Gastroesophageal sphincter (tissue), 4 donors: Measurements from ENCODE around the gene ABLIM2. TPM values are rescaled to one million over a fixed set of nuclear protein-coding genes. Genes with fewer than 3 reads are reported as not detected.

Experiments
- ATAC-seq: fragments of 150-250 bp; one replicate; pipeline ENCODE4 v1.9.1; 2016; ENCODE audit warnings: mild to moderate bottlenecking, moderate library complexity
- H3K27ac ChIP-seq, 4 donors: fragments of 200-600 bp; sonication (generic) in 3 of 4; 1 replicate in 3 of 4; 2 replicates in 1 of 4; pipeline ENCODE4 v1.5.1; 2016 to 2019
- H3K27me3 ChIP-seq: fragments of 200-600 bp; sonication (generic); one replicate; pipeline ENCODE4 v1.5.1; 2019
- H3K36me3 ChIP-seq, 2 donors: fragments of 200-600 bp; sonication (generic); one replicate each; pipeline ENCODE4 v1.5.1; 2019; ENCODE audit warnings: control low read depth in 1 of 2
- H3K4me1 ChIP-seq, 3 donors: fragments of 200-600 bp; sonication (generic); 1 replicate in 2 of 3; 2 replicates in 1 of 3; pipeline ENCODE4 v1.5.1; 2016 to 2019; ENCODE audit warnings: control low read depth in 2 of 3
- H3K4me3 ChIP-seq, 2 donors: fragments of 200-600 bp; sonication (generic); one replicate each; pipeline ENCODE4 v1.5.1; 2019; ENCODE audit warnings: mild to moderate bottlenecking in 1 of 2, moderate library complexity in 1 of 2
- H3K9me3 ChIP-seq, 3 donors: fragments of 200-600 bp; sonication (generic); one replicate each; pipeline ENCODE4 v1.5.1; 2017 to 2019; ENCODE audit warnings: control low read depth in 2 of 3
- EP300 ChIP-seq: sonication (generic); formaldehyde crosslinking; IDR thresholded peaks from one replicate; pipeline ENCODE4 v1.6.1; 2017; ENCODE audit warnings: antibody characterized with exemption, mild to moderate bottlenecking
- POLR2A ChIP-seq, 2 donors: fragments of 450-650 bp; IDR thresholded peaks; one replicate each; pipeline ENCODE4 v1.6.1; 2017; ENCODE audit warnings: antibody characterized with exemption in 2 of 2, mild to moderate bottlenecking in 2 of 2, moderate library complexity in 1 of 2
- POLR2AphosphoS5 ChIP-seq: sonication (generic); formaldehyde crosslinking; IDR thresholded peaks from one replicate; pipeline ENCODE4 v1.6.1; 2017; ENCODE audit warnings: antibody characterized with exemption
- WGBS, 2 donors: methylation state at CpG; one replicate each; pipeline ENCODE4 v1.1.5; 2018; ENCODE audit warnings: low coverage in 1 of 2; 5-methylcytosine and 5-hydroxymethylcytosine counted together
- total RNA-seq, 4 donors: library from RNA; depleted of rRNA; stranded (reverse); fragments of >200 nt; gene quantifications; one replicate each; pipeline ENCODE4 v1.1.0, GENCODE V29; 2016
- TF ChIP-seq, protein P1 (sequence below), 4 experiments: fragments of 200-600 bp in 2 of 4; fragments of 450-650 bp in 2 of 4; sonication (generic) in 1 of 4; IDR thresholded peaks; one replicate each; pipeline ENCODE4 v1.5.1; 2017 to 2019; ENCODE audit warnings: antibody characterized with exemption in 4 of 4, mild to moderate bottlenecking in 2 of 4, moderate library complexity in 2 of 4

Gene ABLIM2
- total RNA-seq, 4 donors from 2014 or later, result 5.0 to 13.5 (median 8.0) TPM

DNA sequence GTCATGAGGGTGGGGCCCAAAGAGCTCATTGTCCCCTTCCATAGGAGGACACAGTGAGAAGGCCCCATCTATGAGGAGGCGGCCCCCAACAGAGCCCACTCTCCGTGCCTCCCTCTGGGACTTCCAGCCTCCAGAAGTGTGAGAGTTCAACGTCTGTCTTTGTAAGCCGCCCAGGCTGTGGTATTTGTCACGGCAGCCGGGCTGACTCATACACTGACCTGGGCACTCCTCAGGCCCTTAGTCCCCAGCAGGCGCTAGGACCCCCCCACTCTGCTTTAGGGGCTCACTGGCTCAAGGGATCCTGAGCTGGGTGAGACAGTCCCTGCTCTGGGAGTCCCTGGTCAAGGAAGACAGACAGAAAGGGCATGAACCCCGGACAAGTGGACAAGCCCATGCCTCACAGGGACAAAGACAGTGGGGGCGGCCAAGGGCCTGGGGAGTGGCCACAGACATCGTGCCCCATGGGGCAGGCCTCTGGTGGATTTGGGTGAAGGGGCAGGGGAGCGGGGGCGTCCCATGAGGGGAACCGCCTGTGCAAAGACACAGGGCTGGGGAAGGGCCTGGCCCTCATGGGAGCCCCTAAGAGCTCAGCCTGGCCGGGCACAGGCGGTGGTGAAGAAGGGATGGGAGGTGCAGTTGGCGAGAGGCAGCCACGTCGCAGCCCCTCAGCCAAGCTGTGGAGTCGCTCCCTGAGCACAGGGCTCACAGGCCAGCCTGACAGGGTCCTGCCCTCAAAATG, 21.5 kb downstream of the ABLIM2 start:
- H3K27ac ChIP-seq, result no peak overlapping the region
- no peak for TF ChIP-seq POLR2A (IDR thresholded peaks at IDR 0.05)
- no peak for TF ChIP-seq EP300
- TF ChIP-seq, protein P1, sequence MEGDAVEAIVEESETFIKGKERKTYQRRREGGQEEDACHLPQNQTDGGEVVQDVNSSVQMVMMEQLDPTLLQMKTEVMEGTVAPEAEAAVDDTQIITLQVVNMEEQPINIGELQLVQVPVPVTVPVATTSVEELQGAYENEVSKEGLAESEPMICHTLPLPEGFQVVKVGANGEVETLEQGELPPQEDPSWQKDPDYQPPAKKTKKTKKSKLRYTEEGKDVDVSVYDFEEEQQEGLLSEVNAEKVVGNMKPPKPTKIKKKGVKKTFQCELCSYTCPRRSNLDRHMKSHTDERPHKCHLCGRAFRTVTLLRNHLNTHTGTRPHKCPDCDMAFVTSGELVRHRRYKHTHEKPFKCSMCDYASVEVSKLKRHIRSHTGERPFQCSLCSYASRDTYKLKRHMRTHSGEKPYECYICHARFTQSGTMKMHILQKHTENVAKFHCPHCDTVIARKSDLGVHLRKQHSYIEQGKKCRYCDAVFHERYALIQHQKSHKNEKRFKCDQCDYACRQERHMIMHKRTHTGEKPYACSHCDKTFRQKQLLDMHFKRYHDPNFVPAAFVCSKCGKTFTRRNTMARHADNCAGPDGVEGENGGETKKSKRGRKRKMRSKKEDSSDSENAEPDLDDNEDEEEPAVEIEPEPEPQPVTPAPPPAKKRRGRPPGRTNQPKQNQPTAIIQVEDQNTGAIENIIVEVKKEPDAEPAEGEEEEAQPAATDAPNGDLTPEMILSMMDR (IDR thresholded peaks at IDR 0.05), result no peak
- TF ChIP-seq POLR2AphosphoS5, result no peak
- peaks cover 0 to 7% of the 10 kb centered on the region in 2 donors for H3K36me3 ChIP-seq
- H3K4me3 ChIP-seq, result no peak overlapping the region
- H3K27me3 ChIP-seq, result no peaks in the 10 kb centered on the region
- WGBS, 2 donors, result 95% methylated on average over 6 of the region's 19 CpGs; no CpG with 5 or more reads in 1 of the 2 donors
- H3K4me1 ChIP-seq, result peaks cover 0 to 11% (median 0%) of the 10 kb centered on the region in 3 donors
- no peak for ATAC-seq
- no peaks in the 10 kb centered on the region for H3K9me3 ChIP-seq

DNA sequence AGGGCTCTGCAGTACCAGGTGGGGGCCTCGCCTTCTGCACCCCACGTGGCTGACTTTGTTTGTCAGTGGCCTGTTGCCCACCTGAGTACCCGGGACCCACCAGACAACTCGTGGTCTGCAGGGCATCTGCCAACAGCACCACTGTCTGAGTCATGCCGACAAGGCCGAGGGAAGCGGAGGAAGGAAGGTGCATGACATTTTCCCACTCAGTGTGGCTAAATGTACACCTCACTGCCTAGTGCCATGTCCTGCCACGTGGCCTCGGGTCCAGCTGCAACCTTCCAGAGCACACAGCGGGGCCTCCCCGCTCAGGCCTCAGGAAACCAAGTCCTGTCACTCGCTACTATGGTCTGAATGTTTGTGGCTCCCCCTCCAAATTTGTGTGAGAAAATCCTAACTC, 22.1 kb downstream of the ABLIM2 start:
- H3K27ac ChIP-seq, result no peak overlapping the region
- 80% methylated on average over 1 of the region's 12 CpGs; no CpG with 5 or more reads in 1 of the 2 donors for WGBS, 2 donors
- H3K36me3 ChIP-seq, result peaks cover 0 to 7% of the 10 kb centered on the region in 2 donors
- ATAC-seq, result no peak
- no peak overlapping the region for H3K4me3 ChIP-seq
- H3K27me3 ChIP-seq, result no peaks in the 10 kb centered on the region
- H3K9me3 ChIP-seq, result no peaks in the 10 kb centered on the region
- H3K4me1 ChIP-seq, result peaks cover 0 to 5% (median 0%) of the 10 kb centered on the region in 3 donors
- no peak for TF ChIP-seq POLR2AphosphoS5
- TF ChIP-seq POLR2A (IDR thresholded peaks at IDR 0.05), result no peak
- no peak for TF ChIP-seq EP300
- TF ChIP-seq, protein P1 (IDR thresholded peaks at IDR 0.05), result no peak

- Histone ChIP-seq H3K27ac (no peak overlapping the region), H3K9me3 (no peaks in the 10 kb centered on the region), H3K36me3 (peaks cover 0 to 7% of the 10 kb centered on the region in 2 donors), H3K27me3 (no peaks in the 10 kb centered on the region), H3K4me3 (no peak overlapping the region), H3K4me1 (no peaks in the 10 kb centered on the region)
- 83 to 100% methylated on average over 2 of the region's 15 CpGs for WGBS, 2 donors
- ATAC-seq, result no peak
- TF ChIP-seq POLR2AphosphoS5 (no peak), POLR2A (IDR thresholded peaks at IDR 0.05) (no peak), EP300 (no peak)
- TF ChIP-seq, protein P1 (IDR thresholded peaks at IDR 0.05), result no peak
Measured at GRCh38 chr4:8135666-8136065, 22.9 kb downstream of the ABLIM2 start.

- no peaks in the 10 kb centered on the region for H3K4me1 ChIP-seq
- H3K36me3 ChIP-seq, result peaks cover 0 to 7% of the 10 kb centered on the region in 2 donors
- no peak overlapping the region for H3K4me3 ChIP-seq
- H3K27ac ChIP-seq, result no peak overlapping the region
- H3K27me3 ChIP-seq, result no peaks in the 10 kb centered on the region
- no peak for ATAC-seq
- no peak for TF ChIP-seq POLR2AphosphoS5
- TF ChIP-seq POLR2A (IDR thresholded peaks at IDR 0.05), result no peak
- TF ChIP-seq, protein P1 (IDR thresholded peaks at IDR 0.05), result no peak
- TF ChIP-seq EP300, result no peak
- H3K9me3 ChIP-seq, result no peaks in the 10 kb centered on the region
- 67 to 72% methylated on average over 1 to 16 of the region's 26 CpGs for WGBS, 2 donors
Measured at GRCh38 chr4:8133897-8134563, 24.6 kb downstream of the ABLIM2 start.
